HG03108 (cell line): Measurements from ENCODE around the gene RBM33.

ENCODE experiments used
- ATAC-seq: cut with Tn5 transposase; IDR thresholded peaks from one replicate; pipeline ENCODE4 v1.9.1; 2021; ENCODE audit warnings: moderate library complexity; ENCODE audit not compliant: unreplicated experiment

RBM33 gene

GRCh38 chr7:155625557-155625956 lies 18.9 kb upstream of the RBM33 start:
- ATAC-seq, result no peak

DNA sequence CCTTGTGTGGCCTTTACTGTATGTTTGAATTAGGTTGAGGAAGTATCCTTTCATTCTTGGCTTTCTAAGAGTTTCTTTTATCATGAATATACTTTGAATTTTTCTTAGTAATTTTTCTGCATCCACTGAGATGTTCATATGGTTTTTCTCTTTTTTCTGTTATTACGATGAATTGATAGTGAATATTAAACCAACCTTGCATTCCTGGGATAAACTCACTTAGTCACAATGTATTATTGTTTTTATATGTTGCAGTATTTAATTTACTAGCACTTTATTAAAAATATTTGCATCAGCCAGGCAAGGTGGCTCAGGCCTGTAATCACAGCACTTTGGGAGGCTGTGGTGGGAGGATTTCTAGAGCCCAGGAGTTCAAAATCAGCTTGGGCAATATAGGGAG lies 15.3 kb upstream of the RBM33 start:
- no peak for ATAC-seq

GRCh38 chr7:155631155-155631554 lies 13.3 kb upstream of the RBM33 start:
- ATAC-seq, result no peak

GRCh38 chr7:155635817-155636216 lies 8.6 kb upstream of the RBM33 start:
- no peak for ATAC-seq

DNA sequence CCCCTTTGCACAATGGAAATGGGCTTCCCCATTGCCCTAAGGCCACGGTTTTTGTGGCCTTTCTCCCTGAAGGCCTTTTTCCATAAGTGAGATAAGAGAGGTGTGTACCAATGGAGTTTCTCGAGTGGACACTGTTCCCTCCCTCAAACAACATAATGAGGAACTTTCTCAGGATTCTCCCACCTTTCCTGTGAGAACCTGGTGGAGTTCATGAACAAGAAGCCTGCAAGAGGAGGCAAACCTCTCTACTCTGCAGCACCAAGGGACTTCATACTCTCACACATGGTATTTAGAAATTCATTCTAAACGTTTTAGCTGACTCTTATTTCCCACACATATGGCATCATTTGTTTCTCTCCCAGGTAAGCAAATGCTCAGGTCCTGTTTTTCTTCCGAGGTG lies 7.3 kb upstream of the RBM33 start:
- ATAC-seq, result no peak

- no peak for ATAC-seq
Measured at GRCh38 chr7:155638366-155638765, 6.1 kb upstream of the RBM33 start.

GRCh38 chr7:155639958-155640520 lies 4.4 kb upstream of the RBM33 start:
- no peak for ATAC-seq

DNA sequence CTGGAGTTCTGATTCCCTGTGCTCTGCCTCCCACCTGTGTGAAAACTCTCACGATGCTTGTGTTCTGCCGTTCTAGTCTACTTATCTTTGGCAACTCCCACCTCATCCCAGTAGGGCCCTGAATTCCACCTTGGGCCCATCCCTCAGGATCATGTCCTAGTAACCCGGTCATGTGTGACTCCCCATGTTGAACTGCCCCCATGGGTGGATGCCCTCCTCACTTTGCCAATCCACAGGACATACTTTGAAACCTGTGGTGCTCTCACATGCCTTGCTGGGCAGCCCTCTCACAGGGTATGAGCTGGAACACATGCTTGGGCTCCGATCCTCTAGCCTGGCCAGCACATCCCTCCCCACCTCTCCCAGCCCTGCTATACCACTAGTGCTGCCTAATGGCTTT lies 3.8 kb upstream of the RBM33 start:
- no peak for ATAC-seq

GRCh38 chr7:155643804-155644177 lies 670 bp upstream of the RBM33 start:
- no peak for ATAC-seq

GRCh38 chr7:155644971-155645509 lies 579 bp downstream of the RBM33 start:
- peak; percentile 18 for ATAC-seq

DNA sequence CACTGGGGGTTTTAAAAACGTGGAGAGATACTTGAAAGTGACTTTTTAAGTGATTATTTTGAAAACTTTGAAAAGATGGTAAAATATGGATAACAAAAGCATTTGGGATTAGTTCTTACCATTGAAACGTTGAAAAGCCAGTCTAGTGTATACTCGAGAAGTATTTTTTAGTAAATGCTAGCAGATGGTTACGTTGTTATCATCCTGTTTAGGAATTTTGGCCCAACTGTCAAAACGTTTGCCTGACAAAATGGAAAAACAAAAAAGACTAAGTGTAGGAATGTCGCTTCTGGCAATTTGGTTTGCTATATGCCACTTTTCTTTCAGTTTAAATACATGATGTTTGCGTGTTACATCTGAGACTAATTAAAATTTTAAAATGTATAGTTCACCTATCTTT lies 1.2 kb downstream of the RBM33 start:
- ATAC-seq, result no peak

- no peak for ATAC-seq
Measured at GRCh38 chr7:155646669-155647068, 2.2 kb downstream of the RBM33 start.

- no peak for ATAC-seq
Measured at GRCh38 chr7:155647302-155647701, 2.8 kb downstream of the RBM33 start.

GRCh38 chr7:155647734-155648133 lies 3.3 kb downstream of the RBM33 start:
- ATAC-seq, result no peak

- no peak for ATAC-seq
Measured at GRCh38 chr7:155648752-155649339, 4.4 kb downstream of the RBM33 start.

GRCh38 chr7:155649588-155649987 lies 5.1 kb downstream of the RBM33 start:
- no peak for ATAC-seq

- ATAC-seq, result no peak
Measured at GRCh38 chr7:155652156-155653114, 8.0 kb downstream of the RBM33 start.

- ATAC-seq, result no peak
Measured at GRCh38 chr7:155653803-155654202, 9.3 kb downstream of the RBM33 start.

GRCh38 chr7:155656891-155657290 lies 12.4 kb downstream of the RBM33 start:
- no peak for ATAC-seq

DNA sequence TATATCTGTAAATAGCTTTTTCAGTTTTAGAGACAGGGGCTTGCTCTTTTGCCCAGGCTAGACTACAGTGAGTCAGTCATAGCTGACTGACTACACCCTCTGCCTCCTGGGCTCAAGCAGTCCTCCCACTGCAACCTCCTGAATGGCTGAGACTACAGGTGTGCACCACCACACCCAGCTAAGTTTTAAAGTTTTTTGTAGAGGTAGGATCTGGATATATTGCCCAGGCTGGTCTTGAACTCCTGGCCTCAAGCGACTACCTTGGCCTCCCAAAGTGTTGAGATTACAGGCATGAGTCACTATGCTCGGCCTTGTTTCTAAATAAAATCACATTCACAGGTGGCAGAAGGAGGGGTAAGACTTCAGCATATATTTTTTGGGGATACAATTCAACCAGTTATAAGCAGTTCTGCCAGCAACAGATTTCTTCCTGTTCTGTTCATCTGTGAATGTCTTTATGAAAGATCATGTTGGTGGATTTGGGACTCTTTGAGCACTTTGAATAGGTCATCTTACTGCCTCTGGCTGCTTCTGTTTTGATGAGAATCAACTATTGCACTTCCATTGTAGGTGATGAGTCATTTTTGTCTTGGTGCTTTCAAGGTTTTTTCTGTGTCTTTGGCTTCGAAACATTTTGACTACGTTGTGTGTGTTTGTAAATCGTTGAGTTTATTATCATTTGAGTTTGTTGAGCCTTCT lies 15.7 kb downstream of the RBM33 start:
- ATAC-seq, result peak; percentile 80

DNA sequence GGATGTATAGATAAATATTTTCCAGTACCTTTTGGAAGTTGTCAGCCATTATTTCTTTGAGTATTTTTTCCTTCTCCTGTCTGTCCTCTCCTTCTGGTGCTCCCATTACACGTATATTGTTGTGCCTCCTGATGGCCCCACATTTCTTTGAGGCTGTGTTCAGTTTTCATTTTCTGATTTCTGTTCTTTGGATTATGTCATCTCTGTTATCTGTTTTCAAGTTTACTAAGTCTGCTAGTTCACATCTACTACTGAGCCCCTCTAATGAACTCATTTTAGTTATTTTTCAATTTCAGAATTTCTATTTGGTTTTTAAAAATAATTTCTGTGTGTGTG lies 16.3 kb downstream of the RBM33 start:
- peak; percentile 66 for ATAC-seq
